Erythroblast (primary cell): Measurements from ENCODE around the gene CSNK2A1.
"Not testable (repeated sequence)": the region's sequence is repeated elsewhere in the genome, so short reads cannot be mapped to it uniquely, and the experiment has no call there.

ENCODE experiments used
- GATA1 ChIP-seq: IDR thresholded peaks from 2 replicates; pipeline ENCODE4 v1.6.1; 2011; ENCODE audit warnings: low read depth, mild to moderate bottlenecking, control low read depth, low read length, moderate library complexity
- POLR2A ChIP-seq: IDR thresholded peaks from 2 replicates; pipeline ENCODE4 v1.6.1; 2011; ENCODE audit warnings: mild to moderate bottlenecking, low read length

DNA sequence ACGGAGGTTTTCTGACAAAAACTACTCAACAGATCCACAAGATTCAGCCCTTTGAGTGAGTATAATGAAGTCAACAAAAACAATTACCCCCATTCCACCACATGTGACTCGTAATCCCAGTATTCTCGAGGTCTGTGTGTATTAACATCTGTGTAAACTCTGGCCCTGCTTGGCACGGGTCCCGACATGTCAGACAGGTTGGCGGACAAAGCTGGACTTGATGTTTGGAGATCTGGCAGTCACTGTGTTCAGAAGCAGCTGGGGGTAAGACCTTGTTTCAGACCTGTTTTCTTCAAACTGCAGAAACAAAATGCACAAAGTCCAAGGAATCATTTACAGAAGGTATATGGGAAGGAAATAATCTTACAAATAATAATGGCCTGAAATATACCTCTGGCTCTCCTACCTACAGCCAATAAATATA is 35.2 kb downstream of the CSNK2A1 start:
- TF ChIP-seq POLR2A, GATA1: not testable (repeated sequence)
